IgD-negative memory B cell (primary cell): ENCODE data around the gene EWSR1. TPM values are rescaled to one million over a fixed set of nuclear protein-coding genes. Genes with fewer than 3 reads are reported as not detected.

Experiments
- H3K27ac Mint-ChIP-seq, 3 donors: one replicate each; pipeline ENCODE4 v1.8.0; 2020 to 2022; ENCODE audit warnings: mild to moderate bottlenecking in 3 of 3, mixed read lengths in 3 of 3, moderate library complexity in 1 of 3
- H3K27me3 Mint-ChIP-seq: one replicate; pipeline ENCODE4 v1.8.0; 2021; ENCODE audit warnings: mixed read lengths
- H3K36me3 Mint-ChIP-seq: one replicate; pipeline ENCODE4 v1.8.0; 2020; ENCODE audit warnings: mild to moderate bottlenecking, mixed read lengths
- H3K4me1 Mint-ChIP-seq, 3 donors: one replicate each; pipeline ENCODE4 v1.8.0; 2020 to 2022; ENCODE audit warnings: mixed read lengths in 3 of 3, mild to moderate bottlenecking in 1 of 3
- H3K4me3 Mint-ChIP-seq, 4 donors: one replicate each; pipeline ENCODE4 v1.8.0; 2020 to 2022; ENCODE audit warnings: mild to moderate bottlenecking in 4 of 4, mixed read lengths in 4 of 4, moderate library complexity in 3 of 4
- H3K9me3 Mint-ChIP-seq, 3 donors: one replicate each; pipeline ENCODE4 v1.8.0; 2020 to 2021; ENCODE audit warnings: mixed read lengths in 3 of 3, mild to moderate bottlenecking in 1 of 3
- polyA plus RNA-seq: library from polyadenylated mRNA; unstranded; fragments of 300-500 nt; fragmentation: Illumina TruSeq; gene quantifications from one replicate; pipeline ENCODE4 v1.2.3, GENCODE V29; 2021

Gene EWSR1
- polyA plus RNA-seq, 1 donor from 2014 or later: 211 TPM

DNA sequence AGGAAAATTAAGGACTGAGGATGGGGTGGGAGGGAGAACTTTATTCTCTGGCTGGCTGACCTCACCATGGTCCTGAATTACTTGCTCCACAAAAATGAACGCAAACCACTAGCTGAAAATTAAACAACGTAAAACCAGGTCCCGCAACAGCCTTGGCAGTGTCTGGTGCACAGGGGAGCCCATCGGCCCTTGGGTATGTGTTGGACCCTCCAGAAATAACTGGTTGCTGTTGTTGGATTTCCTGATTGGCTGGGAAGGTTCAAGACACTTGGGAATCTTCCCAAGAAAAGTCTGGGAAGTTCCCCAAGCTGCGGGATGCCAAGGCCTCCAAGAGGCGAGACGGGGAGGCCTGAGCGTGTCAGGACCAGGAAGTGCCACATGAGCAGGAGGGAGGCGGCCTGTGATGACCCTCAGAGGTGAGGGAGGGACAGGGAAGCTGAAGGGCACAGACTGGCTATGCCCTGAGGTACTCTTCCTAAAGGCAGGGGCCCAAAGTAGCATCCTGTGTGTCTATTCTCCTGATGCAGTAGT lies 57.8 kb downstream of the EWSR1 start:
- H3K27ac Mint-ChIP-seq: peak overlapping the region in 1 of 3 donors; percentile 7
- no peaks in the 10 kb centered on the region for H3K27me3 Mint-ChIP-seq
- peaks cover 2% of the 10 kb centered on the region for H3K36me3 Mint-ChIP-seq
- peaks cover 0 to 2% (median 0%) of the 10 kb centered on the region in 3 donors for H3K4me1 Mint-ChIP-seq
- no peaks in the 10 kb centered on the region for H3K9me3 Mint-ChIP-seq
- no peak overlapping the region for H3K4me3 Mint-ChIP-seq

DNA sequence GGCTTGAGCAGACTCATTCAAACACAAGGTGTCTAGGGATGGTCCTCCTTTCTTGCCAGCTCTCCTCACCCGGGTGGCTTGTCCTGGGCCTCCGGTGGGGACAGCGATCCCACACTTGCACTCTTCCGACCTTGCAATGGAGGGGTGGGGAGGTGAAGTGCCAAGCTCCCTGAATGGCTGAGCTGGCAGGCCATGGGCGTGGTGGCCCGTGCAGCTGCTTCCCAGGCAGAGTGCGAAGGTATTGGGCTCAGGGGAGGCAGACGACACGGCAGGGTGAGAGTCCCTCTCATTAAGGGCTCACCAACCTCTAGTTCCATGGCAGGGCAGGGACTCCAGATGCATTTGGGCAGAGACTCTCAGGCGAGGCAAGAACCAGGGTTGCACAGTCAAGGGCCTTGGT lies 58.4 kb downstream of the EWSR1 start:
- H3K27me3 Mint-ChIP-seq: no peaks in the 10 kb centered on the region
- peaks cover 2% of the 10 kb centered on the region for H3K36me3 Mint-ChIP-seq
- H3K4me1 Mint-ChIP-seq: peaks cover 0 to 2% (median 0%) of the 10 kb centered on the region in 3 donors
- no peaks in the 10 kb centered on the region for H3K9me3 Mint-ChIP-seq
- no peak overlapping the region for H3K4me3 Mint-ChIP-seq
- peak overlapping the region in 1 of 3 donors; percentile 11 for H3K27ac Mint-ChIP-seq

DNA sequence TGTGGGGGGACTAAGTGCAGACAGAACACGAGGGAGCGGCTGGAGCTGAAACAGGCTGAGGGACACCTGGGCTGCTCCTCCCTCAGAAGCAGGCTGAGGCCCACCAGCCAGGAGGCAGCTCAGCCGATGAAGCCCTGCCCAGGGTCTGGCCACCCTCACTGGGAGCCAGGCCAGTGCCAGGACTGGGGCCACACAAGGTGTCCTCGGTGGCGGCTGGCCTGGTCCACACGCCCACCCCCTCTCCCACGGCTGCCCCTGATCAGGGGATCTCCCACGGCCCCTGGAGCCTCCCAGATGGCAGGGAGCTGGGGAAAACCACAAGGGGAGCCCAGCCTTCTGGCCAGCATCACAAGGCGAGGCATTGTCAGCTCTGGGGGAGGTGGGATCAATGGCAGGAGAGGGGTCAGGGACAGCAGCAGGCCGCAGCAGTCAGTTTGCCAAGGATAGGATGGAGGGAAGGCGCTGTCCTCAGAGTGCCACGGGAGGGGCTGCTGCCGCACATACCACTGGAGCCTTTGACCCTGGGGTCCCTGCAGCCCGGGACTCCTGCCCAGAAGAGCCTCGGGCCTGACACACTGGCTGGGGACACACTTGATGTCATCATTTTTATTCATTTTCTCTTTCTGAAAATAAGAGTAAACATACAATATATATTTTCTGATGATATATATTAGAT lies 59.2 kb downstream of the EWSR1 start:
- Mint-ChIP-seq H3K4me1 (peaks cover 0 to 2% (median 0%) of the 10 kb centered on the region in 3 donors), H3K4me3 (no peak overlapping the region), H3K27ac (no peak overlapping the region), H3K36me3 (peaks cover 2% of the 10 kb centered on the region), H3K27me3 (no peaks in the 10 kb centered on the region), H3K9me3 (no peaks in the 10 kb centered on the region)

GRCh38 chr22:29328055-29328454 lies 60.0 kb downstream of the EWSR1 start:
- Mint-ChIP-seq H3K4me1 (peaks cover 0 to 2% (median 0%) of the 10 kb centered on the region in 3 donors), H3K27ac (no peak overlapping the region)

GRCh38 chr22:29328566-29329500 lies 60.8 kb downstream of the EWSR1 start:
- peaks cover 0 to 2% (median 0%) of the 10 kb centered on the region in 3 donors for H3K4me1 Mint-ChIP-seq
- H3K27ac Mint-ChIP-seq: peak overlapping the region in 1 of 3 donors; percentile 67
- no peaks in the 10 kb centered on the region for H3K27me3 Mint-ChIP-seq
- no peaks in the 10 kb centered on the region for H3K9me3 Mint-ChIP-seq
- no peak overlapping the region for H3K4me3 Mint-ChIP-seq
- peaks cover 2% of the 10 kb centered on the region for H3K36me3 Mint-ChIP-seq

More at GRCh38 chr22:29328055-29328454, 60.0 kb downstream of the EWSR1 start:
- H3K9me3 Mint-ChIP-seq: no peaks in the 10 kb centered on the region
- H3K4me3 Mint-ChIP-seq: no peak overlapping the region
- H3K36me3 Mint-ChIP-seq: peaks cover 2% of the 10 kb centered on the region
- H3K27me3 Mint-ChIP-seq: no peaks in the 10 kb centered on the region

- H3K4me3 Mint-ChIP-seq: no peak overlapping the region
- H3K4me1 Mint-ChIP-seq: no peaks in the 10 kb centered on the region
- peak overlapping the region in 1 of 3 donors; percentile 67 for H3K27ac Mint-ChIP-seq
- no peaks in the 10 kb centered on the region for H3K27me3 Mint-ChIP-seq
- H3K36me3 Mint-ChIP-seq: peaks cover 2% of the 10 kb centered on the region
- H3K9me3 Mint-ChIP-seq: no peaks in the 10 kb centered on the region
Measured at GRCh38 chr22:29329581-29329980, 61.5 kb downstream of the EWSR1 start.

DNA sequence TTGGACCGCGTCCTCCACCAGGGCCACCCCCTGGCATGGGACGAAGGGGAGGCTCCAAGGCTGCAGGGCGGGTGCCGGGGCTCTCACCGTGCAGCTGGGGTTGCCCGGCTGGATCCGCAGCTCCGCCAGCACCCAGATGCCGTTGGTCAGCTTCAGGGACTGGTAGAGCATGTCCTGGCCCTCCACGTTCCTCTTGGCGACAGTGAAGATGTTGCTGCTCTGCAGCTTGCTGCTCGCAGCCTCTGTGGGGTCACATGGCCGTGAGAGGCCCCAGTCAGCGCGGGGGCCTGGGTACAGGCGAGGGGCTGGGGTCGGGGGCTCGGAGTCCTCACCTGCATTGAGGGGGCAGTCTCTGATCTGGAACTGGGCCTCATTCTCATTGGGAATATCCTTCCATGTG lies 62.2 kb downstream of the EWSR1 start:
- Mint-ChIP-seq H3K9me3 (no peaks in the 10 kb centered on the region), H3K27ac (no peak overlapping the region), H3K4me1 (no peaks in the 10 kb centered on the region), H3K36me3 (peaks cover 2% of the 10 kb centered on the region), H3K27me3 (no peaks in the 10 kb centered on the region), H3K4me3 (no peak overlapping the region)

- Mint-ChIP-seq H3K4me1 (no peaks in the 10 kb centered on the region), H3K36me3 (peaks cover 5% of the 10 kb centered on the region), H3K27me3 (no peaks in the 10 kb centered on the region), H3K27ac (no peak overlapping the region), H3K9me3 (no peaks in the 10 kb centered on the region), H3K4me3 (no peak overlapping the region)
Measured at GRCh38 chr22:29330753-29331152, 62.7 kb downstream of the EWSR1 start.

DNA sequence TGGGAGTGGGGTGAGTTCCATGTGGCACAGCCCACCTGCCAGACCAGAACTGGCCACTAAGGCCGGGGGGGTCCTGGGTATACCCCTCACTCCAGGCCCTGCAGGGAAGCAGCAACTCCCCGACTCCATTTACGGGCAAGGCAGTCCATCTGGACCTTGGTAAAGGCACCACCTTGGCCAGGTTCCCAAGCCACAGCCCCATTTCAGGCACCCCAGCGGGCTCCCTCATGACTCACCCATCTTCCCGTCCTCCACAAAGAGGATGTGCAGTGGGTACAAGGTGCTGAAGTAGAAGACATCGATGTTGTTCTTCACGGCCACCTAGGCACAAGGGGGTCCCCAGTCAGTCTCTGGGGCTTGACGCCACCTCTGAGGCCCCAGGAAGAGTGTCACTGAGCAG lies 63.1 kb downstream of the EWSR1 start:
- Mint-ChIP-seq H3K27me3 (no peaks in the 10 kb centered on the region), H3K4me3 (no peak overlapping the region), H3K9me3 (no peaks in the 10 kb centered on the region), H3K27ac (no peak overlapping the region), H3K4me1 (no peaks in the 10 kb centered on the region), H3K36me3 (peaks cover 5% of the 10 kb centered on the region)

GRCh38 chr22:29331658-29332300 lies 63.7 kb downstream of the EWSR1 start:
- no peak overlapping the region for H3K4me3 Mint-ChIP-seq
- H3K4me1 Mint-ChIP-seq: no peaks in the 10 kb centered on the region
- H3K27me3 Mint-ChIP-seq: no peaks in the 10 kb centered on the region
- H3K27ac Mint-ChIP-seq: no peak overlapping the region
- H3K36me3 Mint-ChIP-seq: peaks cover 5% of the 10 kb centered on the region
- H3K9me3 Mint-ChIP-seq: no peaks in the 10 kb centered on the region

DNA sequence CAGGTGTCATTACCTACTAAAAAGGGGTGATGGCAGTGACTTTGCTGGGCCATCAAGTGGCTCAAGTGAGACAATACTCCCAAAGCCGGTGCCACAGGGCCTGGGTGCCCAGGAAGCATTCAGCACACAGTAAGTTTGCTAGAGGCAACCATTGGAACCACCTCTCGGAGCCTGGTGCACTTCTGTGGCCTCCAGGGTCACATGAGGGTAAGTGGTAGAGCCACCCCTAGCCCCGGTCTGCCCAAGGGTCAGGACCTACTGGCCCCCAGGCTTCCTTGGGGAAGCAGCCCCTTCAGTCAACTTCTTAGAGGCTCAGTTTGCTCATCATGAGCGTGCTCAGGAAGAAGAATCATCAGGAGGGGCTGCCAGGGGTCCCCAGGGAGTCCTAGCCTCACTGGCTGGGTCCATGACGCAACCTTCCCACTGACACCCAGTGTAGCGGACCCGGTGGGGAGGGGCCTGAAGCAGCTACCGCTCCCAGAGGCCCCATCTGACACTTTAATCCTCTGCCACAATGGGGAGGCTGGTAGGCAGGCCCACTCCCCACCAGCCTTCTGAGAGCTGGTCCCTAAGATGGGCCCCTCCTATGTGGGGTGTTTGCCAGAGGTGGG lies 64.9 kb downstream of the EWSR1 start:
- H3K4me3 Mint-ChIP-seq: no peak overlapping the region
- H3K4me1 Mint-ChIP-seq: no peaks in the 10 kb centered on the region

GRCh38 chr22:29334148-29334547 lies 66.1 kb downstream of the EWSR1 start:
- peaks cover 2% of the 10 kb centered on the region for H3K36me3 Mint-ChIP-seq
- no peak overlapping the region for H3K4me3 Mint-ChIP-seq
- H3K27me3 Mint-ChIP-seq: no peaks in the 10 kb centered on the region
- no peaks in the 10 kb centered on the region for H3K4me1 Mint-ChIP-seq
- H3K9me3 Mint-ChIP-seq: no peaks in the 10 kb centered on the region
- H3K27ac Mint-ChIP-seq: no peak overlapping the region

More for the DNA sequence above, 64.9 kb downstream of the EWSR1 start:
- H3K9me3 Mint-ChIP-seq: no peaks in the 10 kb centered on the region
- peaks cover 2% of the 10 kb centered on the region for H3K36me3 Mint-ChIP-seq
- peak overlapping the region in 2 of 3 donors; percentile 13 to 59 for H3K27ac Mint-ChIP-seq
- H3K27me3 Mint-ChIP-seq: no peaks in the 10 kb centered on the region

DNA sequence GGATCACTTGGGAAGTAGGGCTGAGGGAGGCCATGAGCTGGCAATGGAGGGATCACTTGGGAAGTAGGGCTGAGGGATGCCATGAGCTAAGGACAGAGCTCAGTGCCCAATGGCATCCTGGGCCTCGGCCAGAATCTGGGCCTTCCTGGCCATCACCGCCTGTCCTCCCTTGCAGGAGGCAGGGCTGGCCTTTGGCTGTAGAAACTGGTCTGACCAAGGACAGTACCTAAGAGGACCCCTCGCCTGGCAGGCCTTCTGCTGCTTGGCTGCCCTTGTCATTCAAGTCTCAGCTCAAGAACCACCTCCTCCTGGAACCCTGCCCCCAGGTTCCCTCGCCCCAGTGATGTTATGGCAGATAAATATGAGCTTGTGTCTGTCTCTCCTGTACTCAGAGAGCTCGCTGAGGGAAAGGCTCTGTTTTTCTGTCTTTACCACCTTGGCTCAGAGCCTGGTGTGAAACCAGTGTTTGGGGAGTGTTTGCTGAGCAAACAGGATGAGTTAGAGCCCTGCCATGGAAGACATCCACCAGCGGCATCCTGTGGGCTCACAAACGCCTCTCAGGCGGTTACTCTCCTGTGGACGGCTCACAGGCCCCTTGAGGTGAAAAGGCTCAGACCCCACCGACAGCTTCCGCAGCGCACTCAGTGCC lies 66.8 kb downstream of the EWSR1 start:
- no peaks in the 10 kb centered on the region for H3K9me3 Mint-ChIP-seq
- H3K36me3 Mint-ChIP-seq: peaks cover 2% of the 10 kb centered on the region
- H3K27ac Mint-ChIP-seq: peak overlapping the region in 2 of 3 donors; percentile 35 to 67
- no peaks in the 10 kb centered on the region for H3K27me3 Mint-ChIP-seq
- no peak overlapping the region for H3K4me3 Mint-ChIP-seq
- H3K4me1 Mint-ChIP-seq: no peaks in the 10 kb centered on the region

- H3K27ac Mint-ChIP-seq: peak overlapping the region in 1 of 3 donors; percentile 35
- no peaks in the 10 kb centered on the region for H3K4me1 Mint-ChIP-seq
- no peaks in the 10 kb centered on the region for H3K27me3 Mint-ChIP-seq
- peaks cover 2% of the 10 kb centered on the region for H3K36me3 Mint-ChIP-seq
- H3K9me3 Mint-ChIP-seq: no peaks in the 10 kb centered on the region
- H3K4me3 Mint-ChIP-seq: peak overlapping the region in 1 of 4 donors; percentile 18
Measured at GRCh38 chr22:29335656-29336055, 67.6 kb downstream of the EWSR1 start.
